NCI-H2081 (cell line): ENCODE results near the gene FNIP2.
"Not testable (repeated sequence)": the region's sequence is repeated elsewhere in the genome, so short reads cannot be mapped to it uniquely, and the experiment has no call there.

Experiments used
- DNase-seq, 2 experiments: peaks; one replicate each; lab custom pipeline; 2025; lab: John Stamatoyannopoulos, UW

Gene FNIP2

GRCh38 chr4:158870626-158871334 lies 102.0 kb downstream of the FNIP2 start:
- DNase-seq = peak in 1 of 2 experiments; percentile 15

DNA sequence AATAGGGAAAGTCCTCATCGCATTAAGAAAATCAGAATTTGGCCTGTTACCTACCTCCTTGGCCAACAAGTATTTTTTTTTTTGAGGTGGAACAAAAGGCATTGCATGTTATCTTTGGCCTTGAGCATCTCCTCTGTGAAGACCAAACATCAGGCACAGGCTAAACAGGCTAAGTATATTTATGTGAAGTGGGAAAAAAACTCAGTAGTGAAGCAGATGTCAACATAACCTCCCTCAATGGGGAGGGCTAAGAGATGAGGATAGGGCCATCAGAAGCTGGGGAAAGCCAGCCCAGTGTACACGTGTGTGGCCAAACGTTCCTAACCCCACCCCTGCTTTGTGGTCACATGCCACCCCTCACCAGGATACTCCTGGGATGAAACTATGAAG lies 102.5 kb downstream of the FNIP2 start:
- DNase-seq = no peak

GRCh38 chr4:158873795-158874401 lies 105.1 kb downstream of the FNIP2 start:
- no peak for DNase-seq

- no peak for DNase-seq
These were observed 106.2 kb downstream of the FNIP2 start for GRCh38 chr4:158875026-158875425.

GRCh38 chr4:158875455-158875854 lies 106.6 kb downstream of the FNIP2 start:
- DNase-seq = no peak

DNA sequence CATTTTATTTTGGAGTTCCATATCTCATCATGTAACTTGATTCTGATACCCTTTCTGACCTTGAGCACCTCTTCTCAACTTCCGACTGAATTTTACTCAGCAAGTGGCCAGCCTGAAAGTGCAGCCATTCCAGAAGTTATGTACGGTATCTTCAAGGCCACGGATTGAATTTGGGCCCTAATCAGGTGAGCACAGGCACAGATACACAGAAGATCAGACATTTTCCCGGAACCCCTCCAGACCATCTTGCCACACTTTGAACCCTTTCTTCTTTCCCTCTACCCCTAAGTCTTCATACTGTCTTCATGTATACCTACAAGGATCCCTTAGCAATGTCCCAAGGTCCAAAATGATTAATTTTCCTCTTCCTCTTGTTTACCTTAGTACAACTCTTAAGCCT lies 108.2 kb downstream of the FNIP2 start:
- no peak for DNase-seq

DNA sequence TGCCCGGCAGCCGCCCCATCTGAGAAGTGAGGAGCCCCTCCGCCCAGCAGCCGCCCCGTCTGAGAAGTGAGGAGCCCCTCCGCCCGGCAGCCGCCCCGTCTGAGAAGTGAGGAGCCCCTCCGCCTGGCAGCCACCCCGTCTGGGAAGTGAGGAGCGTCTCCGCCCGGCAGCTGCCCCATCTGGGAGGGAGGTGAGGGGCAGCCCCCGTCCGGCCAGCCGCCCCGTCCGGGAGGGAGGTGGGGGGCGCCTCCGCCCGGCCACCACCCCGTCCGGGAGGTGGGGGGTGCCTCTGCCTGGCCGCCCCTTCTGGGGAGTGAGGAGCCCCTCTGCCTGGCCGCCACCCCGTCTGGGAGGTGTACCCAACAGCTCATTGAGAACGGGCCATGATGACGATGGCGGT lies 113.3 kb downstream of the FNIP2 start:
- DNase-seq = not testable (repeated sequence)

DNA sequence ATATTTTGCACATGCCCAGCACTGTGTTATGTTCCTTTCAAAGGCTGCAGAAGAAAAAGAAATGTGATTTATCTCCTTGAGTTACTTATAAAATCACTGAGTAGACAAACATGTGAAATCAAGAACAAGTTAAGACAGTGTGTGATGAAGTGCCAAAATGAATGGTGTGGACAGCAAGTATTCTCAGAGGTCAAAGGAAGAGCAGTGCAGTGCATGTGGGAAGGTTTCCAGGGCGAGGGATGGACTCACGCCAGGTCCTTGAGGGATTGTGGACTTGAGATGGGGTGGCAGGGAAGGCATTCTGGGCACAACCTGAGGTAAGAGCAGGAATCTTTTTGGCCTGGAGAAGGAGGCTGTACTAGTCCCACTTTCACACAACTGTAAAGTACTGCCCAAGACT lies 115.5 kb downstream of the FNIP2 start:
- no peak for DNase-seq

DNA sequence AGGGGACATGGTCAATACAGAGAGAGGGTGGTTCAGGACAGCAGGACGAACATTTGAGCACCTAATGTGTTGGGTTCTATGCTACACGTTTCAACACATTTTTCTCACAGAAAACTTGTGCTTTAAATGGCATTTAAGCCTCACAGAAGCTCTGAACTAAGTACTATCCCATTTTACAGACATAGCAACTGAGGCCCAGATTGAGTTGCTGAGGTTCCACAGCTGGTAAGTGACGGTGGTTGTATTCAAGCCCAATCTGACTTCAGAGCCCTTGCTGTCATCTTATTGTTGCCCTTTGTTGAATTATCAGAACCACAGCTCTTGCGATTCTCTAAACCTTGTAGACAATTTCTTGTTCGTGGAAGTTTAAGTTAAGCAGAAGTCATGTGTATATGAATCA lies 116.7 kb downstream of the FNIP2 start:
- no peak for DNase-seq

GRCh38 chr4:158890294-158890693 lies 121.5 kb downstream of the FNIP2 start:
- DNase-seq = no peak

GRCh38 chr4:158891256-158891655 lies 122.4 kb downstream of the FNIP2 start:
- DNase-seq = no peak

DNA sequence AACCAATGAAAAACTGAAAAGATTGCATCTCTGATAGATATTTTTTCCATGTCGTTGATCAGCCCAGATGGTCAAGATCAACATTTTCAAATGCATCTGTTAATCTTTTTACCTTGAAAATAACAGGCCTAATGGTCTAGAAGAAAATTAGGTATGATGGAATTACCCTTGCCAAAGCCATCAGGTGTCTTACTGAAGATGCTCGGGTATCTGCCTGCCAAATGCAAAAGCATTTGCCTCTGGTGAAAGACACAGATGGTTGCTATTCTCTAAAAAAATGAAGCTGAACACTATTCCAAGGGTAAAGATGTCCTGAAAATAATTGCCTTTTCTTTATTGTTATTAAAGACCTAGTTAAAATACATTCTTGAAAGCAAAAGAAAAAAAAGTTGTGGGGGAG lies 126.0 kb downstream of the FNIP2 start:
- no peak for DNase-seq

- DNase-seq = peak in 1 of 2 experiments; percentile 11
These were observed 127.2 kb downstream of the FNIP2 start for GRCh38 chr4:158895797-158896576.

GRCh38 chr4:158896577-158897238 lies 127.9 kb downstream of the FNIP2 start:
- DNase-seq = not testable (repeated sequence)

GRCh38 chr4:158900408-158900807 lies 131.6 kb downstream of the FNIP2 start:
- DNase-seq = not testable (repeated sequence)

DNA sequence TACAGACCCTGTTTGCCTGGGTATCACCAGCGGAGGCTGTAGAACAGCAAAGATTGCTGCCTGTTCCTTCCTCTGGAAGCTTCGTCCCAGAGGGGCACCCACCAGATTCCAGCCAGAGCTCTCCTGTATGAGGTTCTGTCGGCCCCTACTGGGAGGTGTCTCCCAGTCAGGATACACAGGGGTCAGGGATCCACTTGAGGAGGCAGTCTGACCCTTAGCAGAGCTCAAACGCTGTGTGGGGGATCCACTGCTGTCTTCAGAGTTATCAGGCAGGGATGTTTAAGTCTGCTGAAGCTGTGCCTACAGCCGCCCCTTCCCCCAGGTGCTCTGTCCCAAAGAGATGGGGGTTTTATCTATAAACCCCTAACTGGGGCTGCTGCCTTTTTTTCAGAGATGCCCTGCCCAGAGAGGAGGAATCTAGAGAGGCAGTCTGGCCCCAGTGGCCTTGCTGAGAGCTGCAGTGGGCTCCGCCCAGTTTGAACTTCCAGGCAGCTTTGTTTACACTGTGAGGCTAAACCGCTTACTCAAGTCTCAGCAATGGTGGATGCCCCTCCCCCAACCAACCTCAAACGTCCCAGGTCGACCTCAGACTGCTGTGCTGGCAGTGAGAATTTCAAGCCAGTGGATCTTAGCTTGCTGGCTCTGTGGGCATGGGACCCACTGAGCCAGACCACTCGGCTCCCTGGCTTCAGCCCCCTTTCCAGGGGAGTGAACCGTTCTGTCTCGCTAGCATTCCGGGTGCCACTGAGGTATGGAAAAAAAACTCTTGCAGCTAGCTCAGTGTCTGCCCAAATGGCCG lies 133.7 kb downstream of the FNIP2 start:
- DNase-seq = not testable (repeated sequence)

GRCh38 chr4:158903079-158903456 lies 134.2 kb downstream of the FNIP2 start:
- no peak for DNase-seq

GRCh38 chr4:158903472-158904043 lies 134.7 kb downstream of the FNIP2 start:
- no peak for DNase-seq

- DNase-seq = no peak
These were observed 136.0 kb downstream of the FNIP2 start for GRCh38 chr4:158904815-158905214.

- DNase-seq = no peak
These were observed 137.2 kb downstream of the FNIP2 start for GRCh38 chr4:158906073-158906472.

GRCh38 chr4:158912390-158912789 lies 143.6 kb downstream of the FNIP2 start:
- no peak for DNase-seq
